ENCODE measurements around the gene HSD17B10.

DNA sequence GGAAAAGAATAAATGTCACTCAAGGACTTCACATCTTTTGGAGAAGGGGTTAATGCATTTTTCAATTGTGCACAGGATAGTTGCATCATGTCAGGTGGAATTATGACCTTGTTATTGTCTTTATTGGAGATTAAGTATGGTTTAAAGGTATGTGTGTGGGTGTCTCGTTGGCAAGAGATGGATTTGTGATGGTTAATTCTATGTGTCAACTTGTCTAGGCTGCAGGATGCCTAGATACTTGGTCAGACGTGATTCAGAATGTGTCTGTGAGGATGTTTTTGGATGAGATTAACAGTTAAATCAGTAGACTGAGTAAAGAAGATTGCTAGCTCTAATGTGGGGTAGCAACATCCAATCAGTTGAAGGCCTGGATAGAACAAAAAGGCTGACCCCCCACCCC is 42.2 kb upstream of the HSD17B10 start:
- TF ChIP-seq FOXM1 (IDR thresholded peaks at IDR 0.05; ENCODE audit: borderline replicate concordance) (no peak), BHLHE40 (IDR thresholded peaks at IDR 0.05; ENCODE audit: borderline replicate concordance) (no peak)
